Hematopoietic multipotent progenitor cell treated with erythropoietin and hydrocortisone succinate and interleukin-3 and kit ligand, for 15 days (in vitro differentiated cells): ENCODE results near the gene TBCK.

Experiments
- DNase-seq: peaks from one replicate; pipeline ENCODE4 v3.0.0-alpha.2; 2015; ENCODE audit warnings: low spot score

The TBCK gene

GRCh38 chr4:106038908-106039307 is 277.1 kb downstream of the TBCK start:
- DNase-seq = no peak

- DNase-seq = no peak
Observed at GRCh38 chr4:106038012-106038411, 278.0 kb downstream of the TBCK start.

- no peak for DNase-seq
Observed at GRCh38 chr4:106036848-106037247, 279.2 kb downstream of the TBCK start.

GRCh38 chr4:106036334-106036733 is 279.7 kb downstream of the TBCK start:
- DNase-seq = no peak

- DNase-seq = no peak
Observed at GRCh38 chr4:106035204-106035603, 280.8 kb downstream of the TBCK start.

GRCh38 chr4:106034751-106035150 is 281.3 kb downstream of the TBCK start:
- no peak for DNase-seq

GRCh38 chr4:106034220-106034619 is 281.8 kb downstream of the TBCK start:
- DNase-seq = no peak

GRCh38 chr4:106033469-106033868 is 282.5 kb downstream of the TBCK start:
- DNase-seq = no peak

- no peak for DNase-seq
Observed at GRCh38 chr4:106032851-106033286, 283.1 kb downstream of the TBCK start.

- no peak for DNase-seq
Observed at GRCh38 chr4:106022454-106022853, 293.6 kb downstream of the TBCK start.

- DNase-seq = no peak
Observed at GRCh38 chr4:106021737-106022410, 294.1 kb downstream of the TBCK start.

- DNase-seq = no peak
Observed at GRCh38 chr4:106019771-106020170, 296.2 kb downstream of the TBCK start.

GRCh38 chr4:106017975-106018374 is 298.0 kb downstream of the TBCK start:
- DNase-seq = no peak

GRCh38 chr4:106011387-106011786 is 304.6 kb downstream of the TBCK start:
- no peak for DNase-seq

- no peak for DNase-seq
Observed at GRCh38 chr4:106010761-106011160, 305.2 kb downstream of the TBCK start.

GRCh38 chr4:106002994-106003393 is 313.0 kb downstream of the TBCK start:
- no peak for DNase-seq

GRCh38 chr4:105998171-105999063 is 317.6 kb downstream of the TBCK start:
- DNase-seq = no peak

- DNase-seq = no peak
Observed at GRCh38 chr4:105996845-105997244, 319.2 kb downstream of the TBCK start.

GRCh38 chr4:105994841-105995501 is 321.0 kb downstream of the TBCK start:
- no peak for DNase-seq

GRCh38 chr4:105994061-105994460 is 321.9 kb downstream of the TBCK start:
- DNase-seq = no peak

GRCh38 chr4:105992641-105993305 is 323.2 kb downstream of the TBCK start:
- DNase-seq = no peak

- no peak for DNase-seq
Observed at GRCh38 chr4:105991726-105992125, 324.3 kb downstream of the TBCK start.
